A673 (cell line): Measurements from ENCODE around the gene HLCS.

Experiments
- CTCF ChIP-seq: fragments of 300-800, 200-600 bp; sonication (generic); conservative IDR thresholded peaks from 2 replicates; pipeline ENCODE4 v1.5.1; 2017; ENCODE audit warnings: low read depth, mild to moderate bottlenecking, antibody characterized with exemption, low read length, moderate library complexity, mixed read lengths
- EZH2 ChIP-seq: fragments of 200-600 bp; sonication (generic); IDR thresholded peaks from 2 replicates; pipeline ENCODE4 v1.6.1; 2017; ENCODE audit warnings: borderline replicate concordance, low read depth, mild to moderate bottlenecking, mixed read lengths, antibody characterized with exemption, low read length; ENCODE audit not compliant: poor library complexity, severe bottlenecking

GRCh38 chr21:36743008-36743407, 223.5 kb downstream of the HLCS start:
- TF ChIP-seq CTCF (no peak), EZH2 (no peak)
